Islet of Langerhans (tissue), 1 donor: ENCODE results near the gene FLNA.

Source experiments
- FAIRE-seq: peaks from one replicate; lab custom pipeline; 2011; peaks lifted over from hg19 to GRCh38; lab: Jason Lieb, UNC

FLNA gene

DNA sequence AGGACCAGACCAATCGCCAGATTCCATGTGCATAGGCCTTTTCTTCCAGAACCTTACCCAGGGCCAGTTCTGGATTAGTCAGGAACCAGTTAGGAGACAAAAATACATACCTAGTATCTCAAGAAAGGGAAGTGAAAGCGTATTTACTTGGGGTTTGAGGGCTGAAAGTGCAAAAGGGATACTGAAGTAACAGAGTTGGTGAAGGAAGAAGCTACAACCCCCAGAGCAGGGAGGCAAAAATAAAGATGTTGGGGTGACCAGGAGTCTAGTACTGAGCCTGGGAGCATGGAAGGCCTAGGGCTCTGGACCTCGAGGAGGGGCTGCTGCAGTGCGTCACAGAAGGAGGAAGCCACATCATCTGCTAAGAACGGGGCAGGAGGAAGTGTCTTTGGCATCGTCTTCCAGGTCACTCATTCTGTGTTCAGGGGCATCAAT is 40.6 kb downstream of the FLNA start:
- no peak for FAIRE-seq

DNA sequence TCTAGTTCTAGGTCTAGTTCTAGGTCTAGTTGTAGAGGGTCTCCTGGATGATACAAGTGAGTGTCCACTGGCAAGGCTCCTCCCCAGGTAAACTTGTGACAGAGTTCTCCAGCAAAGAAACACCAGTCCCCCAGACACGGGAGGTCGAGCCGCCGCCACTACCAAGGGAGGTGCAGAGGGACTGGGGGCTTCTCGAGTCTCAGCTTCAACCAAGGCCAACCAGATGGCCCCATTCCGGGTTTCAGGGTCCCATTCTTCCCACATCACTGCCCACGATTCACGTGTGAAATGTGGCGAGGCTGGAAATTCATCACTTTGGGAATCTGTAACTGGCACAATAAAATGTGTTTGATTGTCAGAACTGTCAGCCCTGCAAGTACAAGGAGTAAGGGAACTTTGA is 41.3 kb downstream of the FLNA start:
- no peak for FAIRE-seq

DNA sequence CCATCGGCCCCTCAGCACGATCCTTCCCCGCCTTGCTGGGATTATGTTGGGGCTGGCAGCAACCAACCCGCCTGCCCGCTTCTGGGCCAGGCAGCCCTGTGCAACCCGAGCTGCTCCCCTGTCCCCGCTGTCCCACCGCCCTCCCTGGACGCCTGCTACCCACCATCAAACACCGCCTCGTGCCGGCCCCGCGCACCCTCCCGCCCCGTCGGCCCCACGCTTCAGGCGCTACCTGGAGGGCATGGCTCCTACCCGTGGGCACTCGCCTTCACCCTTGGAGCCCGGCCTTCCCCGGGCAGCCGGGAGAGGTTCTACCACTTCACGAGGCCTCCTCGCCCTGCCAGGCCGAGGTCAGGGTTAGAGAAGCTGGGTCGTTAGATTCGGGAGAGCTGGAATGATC is 41.9 kb downstream of the FLNA start:
- FAIRE-seq, result no peak

- FAIRE-seq, result no peak
Measured at GRCh38 chrX:154329294-154329693, 45.1 kb downstream of the FLNA start.

DNA sequence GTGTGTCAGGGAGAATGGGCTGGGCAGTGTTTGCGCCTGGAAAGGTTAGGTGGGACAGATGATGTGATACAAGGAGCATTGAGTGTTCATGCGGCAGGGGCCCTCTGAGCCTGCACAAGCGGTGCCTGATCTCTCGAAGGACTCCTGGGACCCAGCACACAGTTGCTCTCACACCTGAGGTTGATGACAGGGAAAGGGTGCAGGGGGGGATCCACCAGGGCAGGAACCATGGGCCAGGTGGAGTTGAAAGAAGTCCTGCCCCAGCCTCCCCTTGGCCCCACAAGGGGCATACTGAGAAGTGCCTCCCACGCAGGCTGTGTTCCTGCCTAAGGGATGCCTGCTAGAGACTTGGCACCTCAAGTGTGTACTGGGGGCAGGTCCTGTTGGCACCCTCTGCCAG is 45.8 kb downstream of the FLNA start:
- no peak for FAIRE-seq

- FAIRE-seq, result no peak
Measured at GRCh38 chrX:154327038-154327820, 47.2 kb downstream of the FLNA start.

DNA sequence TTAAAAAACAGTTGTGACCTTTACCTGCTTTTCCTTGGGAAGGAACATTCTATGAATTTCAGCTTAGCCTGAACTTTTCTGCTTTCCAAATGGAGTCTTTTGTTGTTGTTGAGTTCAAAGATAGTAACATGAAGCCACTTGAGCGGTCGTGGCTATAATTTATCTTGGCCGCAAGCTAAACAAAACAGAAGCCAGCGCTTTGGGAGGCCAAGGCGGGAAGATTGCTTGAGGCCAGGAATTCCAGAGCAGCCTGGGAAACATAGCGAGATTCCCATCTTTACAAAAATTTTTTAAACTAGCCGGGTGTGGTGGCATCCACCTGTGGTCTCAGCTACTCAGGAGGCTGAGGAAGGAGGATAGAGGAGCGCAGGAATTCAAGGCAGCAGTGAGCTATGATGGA is 48.9 kb downstream of the FLNA start:
- no peak for FAIRE-seq

- FAIRE-seq, result no peak
Measured at GRCh38 chrX:154323537-154323936, 50.9 kb downstream of the FLNA start.

GRCh38 chrX:154322890-154323289 is 51.5 kb downstream of the FLNA start:
- FAIRE-seq, result no peak

DNA sequence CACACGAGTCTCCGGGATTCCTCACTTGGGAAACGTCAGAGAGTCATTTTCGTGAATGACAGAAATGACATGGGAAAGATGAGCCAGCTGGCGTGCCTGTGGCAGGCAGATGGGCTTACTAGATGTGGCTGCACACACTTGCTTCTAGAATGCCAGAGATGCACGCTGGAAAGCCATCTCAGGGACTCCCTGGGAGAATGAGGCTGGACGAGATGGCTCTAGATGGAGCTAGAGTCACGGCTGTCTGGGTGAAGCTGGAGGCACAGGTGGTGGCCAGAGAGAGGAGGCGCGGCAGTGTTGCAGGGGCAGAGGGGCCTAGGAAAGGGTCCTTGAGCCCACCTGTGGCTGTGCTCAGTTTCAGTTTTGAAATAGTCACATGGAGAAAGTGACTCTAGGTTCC is 52.8 kb downstream of the FLNA start:
- no peak for FAIRE-seq

GRCh38 chrX:154321152-154321551 is 53.3 kb downstream of the FLNA start:
- FAIRE-seq, result no peak

GRCh38 chrX:154320406-154320805 is 54.0 kb downstream of the FLNA start:
- FAIRE-seq, result no peak

- FAIRE-seq, result no peak
Measured at GRCh38 chrX:154317391-154317995, 56.9 kb downstream of the FLNA start.

- FAIRE-seq, result no peak
Measured at GRCh38 chrX:154315416-154315815, 59.0 kb downstream of the FLNA start.

DNA sequence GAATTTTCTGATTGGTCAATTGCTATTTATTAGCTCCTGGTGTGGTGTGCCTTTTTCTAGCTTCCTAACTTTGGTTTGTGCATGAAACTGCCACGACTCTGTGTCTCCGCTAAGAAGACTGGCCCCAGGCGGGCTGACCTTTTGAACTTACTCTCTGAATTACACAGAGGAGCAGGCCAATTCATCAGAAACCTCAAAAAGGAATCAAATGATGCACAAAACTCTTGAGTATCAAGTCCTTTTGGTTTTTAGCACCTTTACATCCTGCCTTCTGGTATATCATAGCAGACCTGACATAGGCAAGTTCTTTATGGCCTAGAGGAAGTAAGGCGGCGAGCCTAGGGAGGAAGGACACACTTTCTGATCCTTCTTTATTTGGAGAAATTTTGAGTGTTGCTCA is 61.3 kb downstream of the FLNA start:
- no peak for FAIRE-seq

GRCh38 chrX:154312116-154312515 is 62.3 kb downstream of the FLNA start:
- no peak for FAIRE-seq

- FAIRE-seq, result no peak
Measured at GRCh38 chrX:154310616-154311536, 63.6 kb downstream of the FLNA start.

DNA sequence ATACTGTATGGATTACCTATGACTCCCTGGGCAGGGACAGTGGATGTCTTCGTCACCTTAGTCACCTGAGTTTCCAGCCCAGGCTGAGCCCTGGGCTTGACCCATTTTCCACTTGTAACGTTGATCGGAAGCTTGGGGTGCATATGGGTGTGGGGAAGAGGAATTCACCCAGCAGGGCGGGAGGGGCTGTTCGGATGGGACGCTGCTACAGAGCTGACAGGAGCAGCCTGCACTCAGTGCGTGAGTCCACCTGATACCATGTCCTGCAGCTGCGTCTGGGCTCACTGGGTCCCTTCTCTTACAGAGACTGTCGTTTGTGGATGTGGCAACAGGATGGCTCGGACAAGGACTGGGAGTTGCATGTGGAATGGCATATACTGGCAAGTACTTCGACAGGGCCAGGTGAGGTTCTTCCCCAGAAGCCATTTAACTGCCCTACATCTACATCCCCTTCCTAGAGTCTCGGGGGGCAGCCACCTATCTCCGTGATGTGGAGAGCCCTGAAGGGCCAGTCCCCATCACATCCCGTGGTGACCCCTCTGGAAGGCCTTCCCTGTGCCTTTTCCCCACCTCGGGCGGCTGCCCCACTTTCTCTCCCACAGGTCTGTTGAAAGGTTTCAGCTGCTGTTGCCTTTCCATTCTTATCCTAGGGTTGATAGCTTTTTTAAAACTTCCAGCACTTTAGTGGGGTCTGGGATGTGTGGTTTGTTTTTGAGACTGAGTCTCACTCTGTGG is 65.2 kb downstream of the FLNA start:
- FAIRE-seq, result no peak

DNA sequence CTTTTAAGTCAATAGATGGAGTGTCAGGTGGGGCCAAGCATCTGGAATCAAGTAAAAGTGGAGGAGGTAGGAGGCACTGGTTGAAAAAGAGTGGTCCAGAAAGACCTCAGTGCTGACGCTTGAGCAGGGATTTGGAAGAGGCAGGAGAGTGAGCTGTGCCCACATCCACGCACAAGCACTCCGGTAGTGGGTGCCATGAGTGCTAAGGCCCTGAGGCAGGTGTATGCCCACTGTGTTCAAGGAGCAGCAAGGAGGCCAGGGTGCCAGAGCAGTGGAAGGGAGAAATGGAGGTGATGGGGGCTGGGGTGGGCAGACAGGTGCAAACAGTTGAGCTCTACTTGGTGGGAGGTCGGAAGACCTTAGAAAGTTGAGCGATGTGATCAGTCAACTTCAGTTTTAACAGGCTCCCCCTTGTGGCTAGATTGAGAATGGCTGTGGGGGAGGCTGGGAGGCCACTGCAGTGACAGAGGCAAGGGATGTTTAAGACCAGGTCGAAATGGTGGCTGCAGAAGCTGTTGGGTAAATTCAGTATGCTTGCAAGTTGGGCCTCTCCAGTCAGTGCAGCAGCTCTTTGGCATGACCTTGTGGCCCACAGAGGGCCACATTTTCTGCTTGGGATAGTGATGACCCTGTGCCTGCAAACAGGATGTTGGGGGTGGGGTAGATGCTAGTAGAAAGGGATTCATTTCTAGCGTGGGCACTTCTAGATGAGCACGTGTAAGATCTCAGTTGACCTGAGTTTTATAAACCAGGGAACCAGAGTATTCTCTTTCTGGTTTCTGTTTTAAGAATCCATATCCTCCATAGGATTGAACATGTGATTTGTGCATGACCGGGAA is 66.1 kb downstream of the FLNA start:
- no peak for FAIRE-seq

DNA sequence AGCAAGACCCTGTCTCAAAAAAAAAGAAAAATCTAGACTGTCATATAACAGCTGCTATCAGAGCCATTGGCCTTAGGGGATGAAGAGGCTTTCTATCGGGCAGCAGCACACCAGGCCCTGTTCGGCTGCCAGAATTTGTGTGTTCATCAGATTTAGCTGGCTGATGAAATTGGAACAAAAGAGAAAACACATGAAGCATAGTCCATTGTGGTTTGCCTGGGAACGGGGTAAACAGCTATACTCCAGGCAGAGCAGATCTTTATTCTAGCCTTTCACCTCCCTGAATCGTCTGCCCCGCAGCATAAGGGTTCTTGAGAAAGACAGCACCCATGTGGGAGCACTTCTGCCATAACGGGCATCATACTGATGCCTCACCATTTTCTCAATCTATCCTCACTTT is 67.2 kb downstream of the FLNA start:
- FAIRE-seq, result no peak

DNA sequence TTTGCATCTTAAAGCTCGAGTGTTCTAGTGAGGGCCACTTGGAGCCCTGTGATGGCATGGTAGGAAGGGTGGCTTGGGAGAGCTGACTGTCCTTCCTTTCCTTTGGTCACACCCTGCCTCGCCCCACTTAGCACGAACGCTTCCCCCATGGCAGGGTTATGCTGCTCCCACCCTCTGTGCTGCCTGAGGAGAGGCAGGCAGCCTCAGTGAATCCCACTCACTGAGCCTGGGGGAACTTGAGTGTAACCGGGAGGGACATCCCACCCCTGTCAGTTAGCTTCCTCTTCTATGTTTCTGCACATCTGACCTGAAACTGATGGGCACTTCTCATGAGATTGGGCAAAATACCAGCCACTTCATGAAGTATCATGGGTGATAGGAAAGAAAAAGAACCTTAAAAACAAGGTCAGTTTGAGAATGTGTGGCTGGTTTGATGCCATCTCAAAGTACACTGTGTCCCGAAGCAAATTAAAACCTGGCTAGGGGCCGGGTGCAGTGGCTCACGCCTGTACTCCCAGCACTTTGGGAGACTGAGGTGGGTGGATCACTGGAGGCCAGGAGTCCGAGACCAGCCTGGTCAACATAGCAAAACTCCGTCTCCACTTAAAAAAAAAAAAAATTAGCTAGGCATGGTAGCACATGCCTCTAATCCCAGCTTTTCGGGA is 68.8 kb downstream of the FLNA start:
- no peak for FAIRE-seq
